CD4-positive, CD25-positive, alpha-beta regulatory T cell (primary cell): ENCODE measurements around the gene MYRF. TPM values are rescaled to one million over a fixed set of nuclear protein-coding genes. Genes with fewer than 3 reads are reported as not detected.

Experiments used
- ATAC-seq, 2 donors: fragments of 150-1000 bp; cut with Tn5 transposase; one replicate each; pipeline ENCODE4 v1.10.0; 2021; ENCODE audit warnings: low read depth in 2 of 2, moderate number of reproducible peaks in 2 of 2, moderate library complexity in 1 of 2
- DNase-seq, 3 donors: peaks; one replicate each; pipeline versions ENCODE4 v3.0.0 to v3.0.0-alpha.2; 2012 to 2022; ENCODE audit warnings: mixed read lengths in 1 of 3
- H3K27ac ChIP-seq: one replicate; pipeline ENCODE4 v1.7.0; 2013; ENCODE audit warnings: mild to moderate bottlenecking, low read length; ENCODE audit not compliant: insufficient read depth, poor library complexity, severe bottlenecking
- H3K27me3 ChIP-seq: one replicate; pipeline ENCODE4 v1.7.0; 2013; ENCODE audit warnings: low read length; ENCODE audit not compliant: control insufficient read depth, insufficient read depth
- H3K36me3 ChIP-seq: one replicate; pipeline ENCODE4 v1.7.0; 2013; ENCODE audit warnings: mild to moderate bottlenecking, low read length, moderate library complexity; ENCODE audit not compliant: control insufficient read depth, insufficient read depth
- H3K4me1 ChIP-seq: 2 replicates; pipeline ENCODE4 v1.7.0; 2013; ENCODE audit warnings: mild to moderate bottlenecking, low read length; ENCODE audit not compliant: insufficient read depth, control insufficient read depth, poor library complexity, severe bottlenecking
- H3K4me3 ChIP-seq: one replicate; pipeline ENCODE4 v1.7.0; 2013; ENCODE audit warnings: low read depth, mild to moderate bottlenecking, low read length, moderate library complexity
- H3K9me3 ChIP-seq, 2 experiments: 1 replicate in 1 of 2; 2 replicates in 1 of 2; pipeline ENCODE4 v1.7.0; 2013; ENCODE audit warnings: low read length in 2 of 2, mild to moderate bottlenecking in 1 of 2, moderate library complexity in 1 of 2; ENCODE audit not compliant: control insufficient read depth in 2 of 2
- H3K27ac Mint-ChIP-seq, 3 donors: one replicate each; pipeline ENCODE4 v1.8.0; 2020 to 2022; ENCODE audit warnings: mild to moderate bottlenecking in 3 of 3, mixed read lengths in 3 of 3, moderate library complexity in 2 of 3
- H3K27me3 Mint-ChIP-seq: one replicate; pipeline ENCODE4 v1.8.0; 2022; ENCODE audit warnings: mild to moderate bottlenecking, mixed read lengths
- H3K36me3 Mint-ChIP-seq: one replicate; pipeline ENCODE4 v1.8.0; 2020; ENCODE audit warnings: mixed read lengths
- H3K4me1 Mint-ChIP-seq, 4 donors: one replicate each; pipeline ENCODE4 v1.8.0; 2020 to 2022; ENCODE audit warnings: mixed read lengths in 4 of 4, mild to moderate bottlenecking in 1 of 4
- H3K4me3 Mint-ChIP-seq, 4 donors: one replicate each; pipeline ENCODE4 v1.8.0; 2020 to 2022; ENCODE audit warnings: mild to moderate bottlenecking in 4 of 4, mixed read lengths in 4 of 4, moderate library complexity in 3 of 4
- H3K9me3 Mint-ChIP-seq, 7 donors: one replicate each; pipeline ENCODE4 v1.8.0; 2020 to 2022; ENCODE audit warnings: mixed read lengths in 7 of 7, mild to moderate bottlenecking in 3 of 7, moderate library complexity in 2 of 7
- polyA plus RNA-seq, 4 donors: library from polyadenylated mRNA; unstranded; fragments of 300-500 nt; fragmentation: Illumina TruSeq; gene quantifications; one replicate each; pipeline ENCODE4 v1.2.3, GENCODE V29; 2021
- total RNA-seq: library from RNA; stranded (reverse); gene quantifications from one replicate; pipeline ENCODE4 v1.2.3, GENCODE V29; 2022

Gene MYRF
- total and polyA plus RNA-seq, 5 donors from 2014 or later = 0.20 to 0.74 (median 0.30) TPM; not detected in 2

DNA sequence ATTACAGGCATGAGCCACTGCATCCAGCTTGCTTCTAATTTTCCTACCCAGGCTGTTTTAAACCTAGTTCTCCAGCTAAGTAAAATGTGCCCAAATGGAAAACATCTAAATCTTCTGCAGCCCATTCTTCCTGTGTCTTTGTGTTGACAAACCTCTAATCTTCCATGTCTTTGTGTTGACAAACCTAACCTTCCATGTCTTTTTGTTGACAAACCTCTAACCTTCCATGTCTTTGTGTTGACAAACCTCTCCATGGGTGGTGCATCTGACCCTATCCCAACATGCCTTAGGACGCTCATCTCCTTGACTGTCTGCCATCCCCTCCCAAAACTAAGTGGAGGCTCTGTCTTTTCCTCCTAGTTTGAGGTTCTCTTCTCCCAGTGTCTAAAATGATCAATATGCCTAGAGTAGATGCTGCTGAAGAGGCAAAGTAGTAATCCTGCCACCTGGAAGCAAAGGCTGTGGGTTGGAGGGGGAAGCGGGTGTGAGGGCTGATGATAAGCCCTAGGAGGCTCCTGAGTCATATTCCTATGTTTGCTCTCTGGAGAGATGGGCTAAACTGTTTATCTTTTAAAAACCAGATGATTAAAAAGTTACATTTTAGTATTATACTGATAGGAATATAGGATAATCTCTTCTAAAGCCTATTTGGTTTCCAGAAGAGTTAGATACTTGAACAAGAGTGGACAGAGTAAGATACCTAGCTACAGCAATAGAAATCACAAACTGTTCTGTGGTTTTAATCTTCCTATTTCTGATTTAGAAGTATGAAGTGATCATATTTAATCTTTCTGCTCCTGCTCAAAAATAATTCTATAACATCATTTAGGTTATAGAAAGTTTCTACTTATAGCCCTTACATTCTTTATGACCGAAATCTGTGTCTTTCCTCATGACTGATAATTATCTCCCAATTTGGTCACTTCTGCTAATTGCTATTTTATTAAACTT lies 48.2 kb downstream of the MYRF start:
- Mint-ChIP-seq H3K27me3 (no peaks in the 10 kb centered on the region), H3K9me3 (no peaks in the 10 kb centered on the region)

GRCh38 chr11:61802605-61803004 lies 50.2 kb downstream of the MYRF start:
- H3K36me3 Mint-ChIP-seq = peaks cover 17% of the 10 kb centered on the region
- Histone ChIP-seq H3K27me3 (no peaks in the 10 kb centered on the region), H3K27ac (no peak overlapping the region), H3K36me3 (no peaks in the 10 kb centered on the region), H3K9me3 (no peaks in the 10 kb centered on the region), H3K4me1 (no peaks in the 10 kb centered on the region), H3K4me3 (no peak overlapping the region)
- no peaks in the 10 kb centered on the region for H3K9me3 Mint-ChIP-seq
- no peak for DNase-seq
- no peak overlapping the region for H3K27ac Mint-ChIP-seq
- no peaks in the 10 kb centered on the region for H3K27me3 Mint-ChIP-seq
- no peak for ATAC-seq
- no peaks in the 10 kb centered on the region for H3K4me1 Mint-ChIP-seq
- H3K4me3 Mint-ChIP-seq = no peak overlapping the region

More for the DNA sequence above, 48.2 kb downstream of the MYRF start:
- Mint-ChIP-seq H3K4me1 (peaks cover 5 to 11% (median 8%) of the 10 kb centered on the region in 4 donors), H3K27ac (peak overlapping the region in 2 of 3 donors; percentile 43 to 58), H3K4me3 (peak overlapping the region in 2 of 4 donors; percentile 16 to 39), H3K36me3 (peaks cover 22% of the 10 kb centered on the region)
- H3K27ac ChIP-seq = no peak overlapping the region
- H3K27me3 ChIP-seq = no peaks in the 10 kb centered on the region
- H3K36me3 ChIP-seq = peaks cover 8% of the 10 kb centered on the region
- DNase-seq (no peak), ATAC-seq (no peak)
- H3K4me3 ChIP-seq = no peak overlapping the region
- H3K4me1 ChIP-seq = no peaks in the 10 kb centered on the region
- no peaks in the 10 kb centered on the region for H3K9me3 ChIP-seq

DNA sequence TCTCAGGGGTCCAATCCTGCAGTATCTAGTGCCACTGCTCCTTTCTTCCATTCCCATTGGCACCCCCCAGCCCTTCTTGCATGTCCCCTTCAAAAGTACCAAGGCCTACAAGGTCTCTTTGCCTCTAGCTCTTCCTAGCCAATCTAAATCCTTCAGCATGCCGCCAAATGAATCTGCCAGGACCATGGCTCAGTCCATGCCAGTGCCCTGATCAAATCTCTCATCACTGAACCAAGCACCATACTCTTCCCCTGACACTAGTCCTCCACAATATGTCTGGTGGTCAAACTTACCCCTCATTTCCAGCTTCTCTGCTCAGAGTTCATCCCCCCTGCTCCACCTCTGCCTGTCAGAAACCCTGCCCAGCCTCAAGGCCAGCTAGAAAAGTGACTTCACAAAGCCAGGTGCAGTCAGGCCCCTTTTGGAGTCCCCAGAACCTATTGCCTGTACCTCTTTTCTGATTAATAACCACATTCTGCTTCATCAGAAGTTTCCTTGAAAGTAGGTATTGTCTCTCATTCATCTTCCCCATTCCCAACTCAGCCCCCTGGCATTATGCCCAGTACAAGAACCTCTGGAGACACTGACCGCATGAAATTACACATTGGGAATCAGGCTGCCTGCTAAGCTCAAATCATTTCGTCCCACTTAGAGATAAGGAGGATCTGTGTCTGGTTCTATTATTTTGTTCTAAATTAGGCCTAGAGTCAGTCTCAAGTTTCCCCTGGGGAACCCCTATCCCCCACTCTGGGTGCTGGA lies 51.6 kb downstream of the MYRF start:
- H3K9me3 Mint-ChIP-seq = no peaks in the 10 kb centered on the region
- H3K4me1 ChIP-seq = no peaks in the 10 kb centered on the region
- no peak overlapping the region for H3K4me3 ChIP-seq
- H3K9me3 ChIP-seq = no peaks in the 10 kb centered on the region
- DNase-seq = no peak
- no peaks in the 10 kb centered on the region for H3K27me3 ChIP-seq
- no peak overlapping the region for H3K4me3 Mint-ChIP-seq
- peaks cover 0 to 5% (median 0%) of the 10 kb centered on the region in 4 donors for H3K4me1 Mint-ChIP-seq
- no peak overlapping the region for H3K27ac Mint-ChIP-seq
- no peak overlapping the region for H3K27ac ChIP-seq
- no peaks in the 10 kb centered on the region for H3K27me3 Mint-ChIP-seq
- no peaks in the 10 kb centered on the region for H3K36me3 ChIP-seq
- no peak for ATAC-seq
- H3K36me3 Mint-ChIP-seq = peaks cover 17% of the 10 kb centered on the region

DNA sequence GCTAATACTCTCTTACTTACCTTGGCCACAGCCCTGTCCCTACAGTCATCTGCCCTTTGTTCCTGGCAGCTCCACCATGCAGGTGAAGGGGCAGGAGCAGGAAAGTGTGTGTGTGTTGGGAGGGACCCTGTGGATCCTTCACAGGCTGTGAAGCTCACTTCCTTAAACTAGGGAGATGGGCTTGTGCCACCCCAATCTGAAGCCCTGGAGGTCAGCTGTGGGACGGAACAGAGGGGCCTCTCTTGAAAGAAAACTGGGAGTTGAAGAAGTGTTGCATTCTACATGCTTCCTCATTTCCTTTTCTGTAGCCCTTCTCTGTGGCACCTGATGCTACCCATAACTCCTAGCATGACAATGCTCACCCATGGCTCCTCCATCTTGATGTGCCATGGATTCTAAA lies 52.7 kb downstream of the MYRF start:
- no peaks in the 10 kb centered on the region for H3K9me3 Mint-ChIP-seq
- Histone ChIP-seq H3K4me3 (no peak overlapping the region), H3K27me3 (no peaks in the 10 kb centered on the region), H3K9me3 (no peaks in the 10 kb centered on the region), H3K36me3 (no peaks in the 10 kb centered on the region), H3K27ac (no peak overlapping the region), H3K4me1 (no peaks in the 10 kb centered on the region)
- no peak for DNase-seq
- H3K27me3 Mint-ChIP-seq = no peaks in the 10 kb centered on the region
- peaks cover 0 to 6% (median 0%) of the 10 kb centered on the region in 4 donors for H3K4me1 Mint-ChIP-seq
- H3K36me3 Mint-ChIP-seq = peaks cover 17% of the 10 kb centered on the region
- H3K27ac Mint-ChIP-seq = peak overlapping the region in 1 of 3 donors; percentile 38
- no peak for ATAC-seq
- peak overlapping the region in 1 of 4 donors; percentile 16 for H3K4me3 Mint-ChIP-seq

GRCh38 chr11:61806785-61807184 lies 54.3 kb downstream of the MYRF start:
- H3K4me3 ChIP-seq = no peak overlapping the region
- H3K9me3 ChIP-seq = no peaks in the 10 kb centered on the region
- ATAC-seq = no peak
- Mint-ChIP-seq H3K4me3 (no peak overlapping the region), H3K27me3 (no peaks in the 10 kb centered on the region), H3K4me1 (peaks cover 0 to 6% (median 0%) of the 10 kb centered on the region in 4 donors), H3K36me3 (peaks cover 13% of the 10 kb centered on the region), H3K9me3 (no peaks in the 10 kb centered on the region), H3K27ac (no peak overlapping the region)
- no peaks in the 10 kb centered on the region for H3K27me3 ChIP-seq
- DNase-seq = no peak
- H3K36me3 ChIP-seq = no peaks in the 10 kb centered on the region
- H3K4me1 ChIP-seq = no peaks in the 10 kb centered on the region
- no peak overlapping the region for H3K27ac ChIP-seq

GRCh38 chr11:61810671-61811175 lies 58.3 kb downstream of the MYRF start:
- Histone ChIP-seq H3K4me3 (no peak overlapping the region), H3K36me3 (no peaks in the 10 kb centered on the region), H3K27me3 (no peaks in the 10 kb centered on the region), H3K9me3 (no peaks in the 10 kb centered on the region), H3K4me1 (peaks cover 12% of the 10 kb centered on the region), H3K27ac (no peak overlapping the region)
- DNase-seq (no peak), ATAC-seq (no peak)
- Mint-ChIP-seq H3K27ac (no peak overlapping the region), H3K27me3 (peaks cover 27% of the 10 kb centered on the region), H3K36me3 (peaks cover 3% of the 10 kb centered on the region), H3K9me3 (no peaks in the 10 kb centered on the region), H3K4me3 (no peak overlapping the region), H3K4me1 (peaks cover 2 to 13% (median 5%) of the 10 kb centered on the region in 4 donors)

DNA sequence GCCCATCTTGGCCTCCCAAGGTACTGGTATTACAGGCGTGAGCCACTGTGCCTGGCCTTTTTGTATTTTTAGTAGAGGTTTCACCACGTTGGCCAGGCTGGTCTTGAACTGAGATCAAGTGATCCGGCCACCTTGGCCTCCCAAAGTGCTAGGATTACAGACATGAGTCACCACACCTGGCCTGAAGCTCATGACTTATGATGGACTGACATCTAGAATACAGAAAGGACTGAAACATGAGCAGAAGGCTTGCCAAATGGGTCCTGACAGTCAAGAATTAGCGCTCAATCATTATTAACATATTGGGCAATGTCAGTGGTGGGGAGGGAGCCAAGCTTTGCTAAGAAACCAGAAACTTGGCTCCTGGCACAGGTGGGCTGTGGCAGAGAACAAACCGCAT lies 59.4 kb downstream of the MYRF start:
- Histone ChIP-seq H3K27me3 (no peaks in the 10 kb centered on the region), H3K9me3 (no peaks in the 10 kb centered on the region), H3K4me1 (peaks cover 23% of the 10 kb centered on the region), H3K27ac (no peak overlapping the region), H3K4me3 (no peak overlapping the region), H3K36me3 (no peaks in the 10 kb centered on the region)
- no peaks in the 10 kb centered on the region for H3K9me3 Mint-ChIP-seq
- H3K36me3 Mint-ChIP-seq = peaks cover 3% of the 10 kb centered on the region
- H3K4me3 Mint-ChIP-seq = peak overlapping the region in 1 of 4 donors; percentile 81
- H3K4me1 Mint-ChIP-seq = peaks cover 2 to 20% (median 9%) of the 10 kb centered on the region in 4 donors
- ATAC-seq (no peak), DNase-seq (no peak)
- H3K27me3 Mint-ChIP-seq = peaks cover 35% of the 10 kb centered on the region
- H3K27ac Mint-ChIP-seq = no peak overlapping the region
